PC-3 (cell line): ENCODE measurements around the gene TAOK2. TPM values are rescaled to one million over a fixed set of nuclear protein-coding genes. Genes with fewer than 3 reads are reported as not detected.

Experiments used
- ATAC-seq: fragments of 200-7000 bp; cut with Tn5 transposase; 2 replicates; pipeline ENCODE4 v1.9.1; 2020; ENCODE audit warnings: mild to moderate bottlenecking, moderate library complexity
- BruUV-seq: library from RNA; stranded (reverse); fragments of 400-500 nt; replicated peaks from 2 replicates; lab custom pipeline; 2021; lab: Mats Ljungman, UMichigan
- CTCF ChIA-PET: fragments of 300-600 bp; sonication (Branson Sonifier 250); formaldehyde crosslinking; loops from one replicate; lab custom pipeline; 2022; ENCODE audit warnings: antibody characterized with exemption; lab: Charles Lee
- POLR2A ChIA-PET: fragments of 300-600 bp; sonication (Branson Sonifier 250); formaldehyde crosslinking; loops from one replicate; lab custom pipeline; 2022; ENCODE audit warnings: antibody characterized with exemption; ENCODE audit not compliant: unreplicated experiment; lab: Charles Lee
- DNase-seq: peaks from one replicate; pipeline ENCODE4 v3.0.0-alpha.2; 2015
- H2AFZ ChIP-seq: fragments of 300-600 bp; sonication (generic); 2 replicates; pipeline ENCODE4 v1.6.0; 2016; ENCODE audit warnings: antibody characterized with exemption, low read length
- H3F3A ChIP-seq: fragments of 300-600 bp; sonication (generic); one replicate; pipeline ENCODE4 v1.6.0; 2017; ENCODE audit warnings: antibody characterized with exemption, low read length, control low read depth, mild to moderate bottlenecking; ENCODE audit not compliant: unreplicated experiment
- H3K27ac ChIP-seq: fragments of 300-600 bp; sonication (generic); 2 replicates; pipeline ENCODE4 v1.5.1; 2016; ENCODE audit warnings: mild to moderate bottlenecking, low read length
- H3K27me3 ChIP-seq: fragments of 300-600 bp; sonication (generic); 2 replicates; pipeline ENCODE4 v1.6.1; 2016; ENCODE audit warnings: low read length, mixed read lengths
- H3K36me3 ChIP-seq: fragments of 300-600 bp; sonication (generic); 2 replicates; pipeline ENCODE4 v1.6.1; 2016; ENCODE audit warnings: low read depth, mixed run types, low read length, mixed read lengths
- H3K4me1 ChIP-seq: fragments of 300-600 bp; sonication (generic); 2 replicates; pipeline ENCODE4 v1.5.1; 2016; ENCODE audit warnings: low read length; ENCODE audit not compliant: insufficient read depth
- H3K4me2 ChIP-seq: fragments of 300-600 bp; sonication (generic); 2 replicates; pipeline ENCODE4 v1.6.0; 2016; ENCODE audit warnings: low read length
- H3K4me3 ChIP-seq: fragments of 300-600 bp; sonication (generic); 2 replicates; pipeline ENCODE4 v1.5.1; 2016; ENCODE audit warnings: mild to moderate bottlenecking, low read length, mixed read lengths
- H3K79me2 ChIP-seq: fragments of 300-600 bp; sonication (generic); 2 replicates; pipeline ENCODE4 v1.6.1; 2017; ENCODE audit warnings: low read length, mixed read lengths
- H3K9ac ChIP-seq: fragments of 300-600 bp; sonication (generic); 2 replicates; pipeline ENCODE4 v1.6.0; 2016; ENCODE audit warnings: mild to moderate bottlenecking, low read length
- H3K9me2 ChIP-seq: fragments of 300-600 bp; sonication (generic); replicated peaks from 2 replicates; pipeline ENCODE4 v1.6.1; 2016; ENCODE audit warnings: mixed run types, low read length, mixed read lengths
- H3K9me3 ChIP-seq: fragments of 300-600 bp; sonication (generic); 2 replicates; pipeline ENCODE4 v1.6.1; 2016; ENCODE audit warnings: low read length, mixed read lengths
- H4K20me1 ChIP-seq: fragments of 300-600 bp; sonication (generic); 2 replicates; pipeline ENCODE4 v1.6.1; 2016; ENCODE audit warnings: low read length, mixed read lengths
- EZH2 ChIP-seq: fragments of 300-600 bp; sonication (generic); IDR thresholded peaks from one replicate; pipeline ENCODE4 v1.6.1; 2017; ENCODE audit warnings: antibody characterized with exemption, mild to moderate bottlenecking, low read length; ENCODE audit not compliant: unreplicated experiment
- EZH2phosphoT487 ChIP-seq: fragments of 300-600 bp; sonication (generic); IDR thresholded peaks from 2 replicates; pipeline ENCODE4 v1.6.1; 2018; ENCODE audit warnings: mild to moderate bottlenecking, antibody characterized with exemption, low read length, borderline replicate concordance
- intact Hi-C: fragments of 100-400 bp; cut with micrococcal nuclease; formaldehyde crosslinking; loops from 2 replicates; pipeline ENCODE4 v1.9.0; 2023
- total RNA-seq: library from RNA; depleted of rRNA; stranded (reverse); fragments of >200 nt; gene quantifications from 2 replicates; pipeline ENCODE4 v1.2.3, GENCODE V29; 2014
- TF ChIP-seq, protein P1 (sequence below): fragments of 300-600 bp; sonication (generic); conservative IDR thresholded peaks from 2 replicates; pipeline ENCODE4 v1.5.1; 2017; ENCODE audit warnings: antibody characterized with exemption, low read depth, mild to moderate bottlenecking, low read length

The TAOK2 gene
- total RNA-seq, 1 experiment from 2014 or later, result 34.1 TPM

DNA sequence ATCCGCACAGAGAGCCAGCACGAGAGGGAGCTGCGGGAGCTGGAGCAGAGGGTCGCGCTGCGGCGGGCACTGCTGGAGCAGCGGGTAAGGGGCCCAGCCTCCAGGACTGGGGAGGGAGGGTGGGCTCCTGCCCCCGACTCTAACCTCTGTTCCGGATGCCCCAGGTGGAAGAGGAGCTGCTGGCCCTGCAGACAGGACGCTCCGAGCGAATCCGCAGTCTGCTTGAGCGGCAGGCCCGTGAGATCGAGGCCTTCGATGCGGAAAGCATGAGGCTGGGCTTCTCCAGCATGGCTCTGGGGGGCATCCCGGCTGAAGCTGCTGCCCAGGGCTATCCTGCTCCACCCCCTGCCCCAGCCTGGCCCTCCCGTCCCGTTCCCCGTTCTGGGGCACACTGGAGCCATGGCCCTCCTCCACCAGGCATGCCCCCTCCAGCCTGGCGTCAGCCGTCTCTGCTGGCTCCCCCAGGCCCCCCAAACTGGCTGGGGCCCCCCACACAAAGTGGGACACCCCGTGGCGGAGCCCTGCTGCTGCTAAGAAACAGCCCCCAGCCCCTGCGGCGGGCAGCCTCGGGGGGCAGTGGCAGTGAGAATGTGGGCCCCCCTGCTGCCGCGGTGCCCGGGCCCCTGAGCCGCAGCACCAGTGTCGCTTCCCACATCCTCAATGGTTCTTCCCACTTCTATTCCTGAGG is 17.4 kb downstream of the TAOK2 start:
- no peak overlapping the region for H2AFZ ChIP-seq
- no peak overlapping the region for H3K4me3 ChIP-seq
- no peak for DNase-seq
- ChIA-PET POLR2A (no interaction called here), CTCF (no interaction called here)
- no peaks in the 10 kb centered on the region for H3K9me2 ChIP-seq
- no peak overlapping the region for H3K27ac ChIP-seq
- no peak overlapping the region for H3K4me2 ChIP-seq
- H3K79me2 ChIP-seq, result no peaks in the 10 kb centered on the region
- no peak for ATAC-seq
- no peak overlapping the region for H3K9ac ChIP-seq
- TF ChIP-seq EZH2phosphoT487 (no peak), EZH2 (no peak)
- TF ChIP-seq, protein P1, sequence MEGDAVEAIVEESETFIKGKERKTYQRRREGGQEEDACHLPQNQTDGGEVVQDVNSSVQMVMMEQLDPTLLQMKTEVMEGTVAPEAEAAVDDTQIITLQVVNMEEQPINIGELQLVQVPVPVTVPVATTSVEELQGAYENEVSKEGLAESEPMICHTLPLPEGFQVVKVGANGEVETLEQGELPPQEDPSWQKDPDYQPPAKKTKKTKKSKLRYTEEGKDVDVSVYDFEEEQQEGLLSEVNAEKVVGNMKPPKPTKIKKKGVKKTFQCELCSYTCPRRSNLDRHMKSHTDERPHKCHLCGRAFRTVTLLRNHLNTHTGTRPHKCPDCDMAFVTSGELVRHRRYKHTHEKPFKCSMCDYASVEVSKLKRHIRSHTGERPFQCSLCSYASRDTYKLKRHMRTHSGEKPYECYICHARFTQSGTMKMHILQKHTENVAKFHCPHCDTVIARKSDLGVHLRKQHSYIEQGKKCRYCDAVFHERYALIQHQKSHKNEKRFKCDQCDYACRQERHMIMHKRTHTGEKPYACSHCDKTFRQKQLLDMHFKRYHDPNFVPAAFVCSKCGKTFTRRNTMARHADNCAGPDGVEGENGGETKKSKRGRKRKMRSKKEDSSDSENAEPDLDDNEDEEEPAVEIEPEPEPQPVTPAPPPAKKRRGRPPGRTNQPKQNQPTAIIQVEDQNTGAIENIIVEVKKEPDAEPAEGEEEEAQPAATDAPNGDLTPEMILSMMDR, result no peak
- BruUV-seq, result no TSS peak
- no peaks in the 10 kb centered on the region for H3K27me3 ChIP-seq
- peaks cover 19% of the 10 kb centered on the region for H3K4me1 ChIP-seq
- intact Hi-C loops, result no loop called here
- no peaks in the 10 kb centered on the region for H3K9me3 ChIP-seq
- no peaks in the 10 kb centered on the region for H3F3A ChIP-seq
- H4K20me1 ChIP-seq, result no peaks in the 10 kb centered on the region
- peaks cover 8% of the 10 kb centered on the region; the same call in 1 of the 2 replicates for H3K36me3 ChIP-seq

DNA sequence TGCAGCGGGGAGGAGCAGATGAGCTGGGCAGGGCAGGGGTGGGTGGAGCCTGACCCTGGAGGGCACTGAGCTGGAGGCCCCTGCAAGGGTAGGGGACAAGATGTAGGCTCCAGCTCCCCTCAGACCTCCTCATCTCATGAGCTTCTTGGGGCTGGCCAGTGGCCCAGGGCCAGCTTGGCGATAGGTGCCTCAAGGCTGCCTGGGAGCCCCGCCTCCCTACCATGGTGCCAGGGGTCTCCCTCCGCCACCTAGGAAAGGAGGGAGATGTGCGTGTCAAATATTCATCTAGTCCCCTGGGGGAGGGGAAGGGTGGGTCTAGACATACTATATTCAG is 17.9 kb downstream of the TAOK2 start:
- ATAC-seq (no peak), DNase-seq (no peak)
- Histone ChIP-seq H3K27ac (no peak overlapping the region), H3K4me3 (no peak overlapping the region), H3K4me2 (no peak overlapping the region), H3K79me2 (peaks cover 4% of the 10 kb centered on the region), H3K4me1 (peaks cover 19% of the 10 kb centered on the region), H3K9me2 (no peaks in the 10 kb centered on the region), H3K9me3 (no peaks in the 10 kb centered on the region), H3K9ac (no peak overlapping the region), H3K27me3 (no peaks in the 10 kb centered on the region), H2AFZ (no peak overlapping the region), H4K20me1 (no peaks in the 10 kb centered on the region), H3K36me3 (peaks cover 8% of the 10 kb centered on the region; the same call in 1 of the 2 replicates), H3F3A (no peaks in the 10 kb centered on the region)
- BruUV-seq, result no TSS peak
- POLR2A ChIA-PET, result no interaction called here
- TF ChIP-seq, protein P1, result no peak
- TF ChIP-seq EZH2 (no peak), EZH2phosphoT487 (no peak)
- CTCF ChIA-PET, result no interaction called here
- intact Hi-C loops, result no loop called here

DNA sequence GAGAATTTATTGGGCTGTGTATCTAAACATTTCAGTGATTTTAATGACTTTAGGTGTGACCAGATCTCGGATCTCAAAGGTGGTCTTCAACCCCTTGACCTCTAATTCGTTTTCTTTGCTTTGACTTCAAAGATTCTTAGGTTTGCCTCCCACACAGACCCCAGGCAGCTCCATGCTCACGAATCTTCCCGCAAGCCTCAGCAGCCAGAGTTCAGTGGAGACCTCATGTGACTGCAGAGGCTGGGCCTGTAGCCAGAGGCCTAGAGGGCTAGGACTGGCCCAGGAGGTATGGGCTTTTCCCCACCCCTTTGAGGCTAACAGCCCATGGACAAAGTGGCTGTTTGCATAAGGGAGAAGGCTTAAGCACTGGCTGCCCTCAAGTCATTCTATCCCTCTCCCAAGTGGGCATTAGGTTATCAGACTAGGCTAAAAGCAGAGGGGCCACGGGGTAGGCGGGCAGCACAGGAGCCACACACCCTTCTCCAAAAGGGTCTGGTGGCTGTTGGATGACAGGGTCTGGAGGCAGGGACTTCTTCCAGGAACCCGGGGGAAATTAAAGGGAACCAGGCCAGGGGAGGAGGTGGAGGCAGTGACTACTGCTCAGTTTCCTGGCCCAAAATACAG is 18.8 kb downstream of the TAOK2 start:
- H3K4me2 ChIP-seq, result no peak overlapping the region
- ChIA-PET CTCF (no interaction called here), POLR2A (no interaction called here)
- no peak overlapping the region for H3K9ac ChIP-seq
- ATAC-seq (no peak), DNase-seq (no peak)
- no peaks in the 10 kb centered on the region for H4K20me1 ChIP-seq
- no peaks in the 10 kb centered on the region for H3F3A ChIP-seq
- TF ChIP-seq EZH2phosphoT487 (no peak), EZH2 (no peak)
- TF ChIP-seq, protein P1, result no peak
- peaks cover 8% of the 10 kb centered on the region; the same call in 1 of the 2 replicates for H3K36me3 ChIP-seq
- no peaks in the 10 kb centered on the region for H3K9me2 ChIP-seq
- H3K4me1 ChIP-seq, result peaks cover 24% of the 10 kb centered on the region
- H3K27me3 ChIP-seq, result no peaks in the 10 kb centered on the region
- H3K9me3 ChIP-seq, result no peaks in the 10 kb centered on the region
- intact Hi-C loops, result no loop called here
- no peak overlapping the region for H2AFZ ChIP-seq
- no peak overlapping the region for H3K4me3 ChIP-seq
- peaks cover 12% of the 10 kb centered on the region for H3K79me2 ChIP-seq
- H3K27ac ChIP-seq, result no peak overlapping the region
- BruUV-seq, result no TSS peak
